GM12872 (cell line): Measurements from ENCODE around the gene AK2.

Experiments used
- TF ChIP-seq, protein P1 (sequence below): IDR thresholded peaks from 3 replicates; pipeline ENCODE4 v1.5.1; 2011; ENCODE audit warnings: low read depth, mild to moderate bottlenecking, low read length, moderate library complexity; ENCODE audit not compliant: insufficient read depth

Gene AK2

GRCh38 chr1:32960819-32961355 is 75.8 kb downstream of the AK2 start:
- TF ChIP-seq, protein P1, sequence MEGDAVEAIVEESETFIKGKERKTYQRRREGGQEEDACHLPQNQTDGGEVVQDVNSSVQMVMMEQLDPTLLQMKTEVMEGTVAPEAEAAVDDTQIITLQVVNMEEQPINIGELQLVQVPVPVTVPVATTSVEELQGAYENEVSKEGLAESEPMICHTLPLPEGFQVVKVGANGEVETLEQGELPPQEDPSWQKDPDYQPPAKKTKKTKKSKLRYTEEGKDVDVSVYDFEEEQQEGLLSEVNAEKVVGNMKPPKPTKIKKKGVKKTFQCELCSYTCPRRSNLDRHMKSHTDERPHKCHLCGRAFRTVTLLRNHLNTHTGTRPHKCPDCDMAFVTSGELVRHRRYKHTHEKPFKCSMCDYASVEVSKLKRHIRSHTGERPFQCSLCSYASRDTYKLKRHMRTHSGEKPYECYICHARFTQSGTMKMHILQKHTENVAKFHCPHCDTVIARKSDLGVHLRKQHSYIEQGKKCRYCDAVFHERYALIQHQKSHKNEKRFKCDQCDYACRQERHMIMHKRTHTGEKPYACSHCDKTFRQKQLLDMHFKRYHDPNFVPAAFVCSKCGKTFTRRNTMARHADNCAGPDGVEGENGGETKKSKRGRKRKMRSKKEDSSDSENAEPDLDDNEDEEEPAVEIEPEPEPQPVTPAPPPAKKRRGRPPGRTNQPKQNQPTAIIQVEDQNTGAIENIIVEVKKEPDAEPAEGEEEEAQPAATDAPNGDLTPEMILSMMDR, result no peak

DNA sequence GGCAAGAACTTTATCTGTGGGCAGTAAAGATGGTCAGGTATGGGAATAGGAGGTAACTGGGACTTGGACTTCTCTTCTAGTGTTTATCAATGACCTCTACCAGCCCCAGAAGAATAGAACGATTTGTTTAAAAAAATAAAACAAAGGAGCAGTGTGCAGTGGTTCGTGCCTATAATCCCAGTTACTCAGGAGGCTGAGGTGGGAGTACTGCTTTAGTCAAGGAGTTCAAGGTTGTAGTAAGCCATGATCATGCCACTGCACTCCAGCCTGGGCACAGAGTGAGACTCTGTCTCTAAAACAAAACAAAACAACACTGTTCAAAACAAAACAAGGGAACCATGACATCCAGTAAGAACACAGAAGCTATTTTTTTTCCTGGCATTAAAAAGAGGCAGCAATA is 76.3 kb downstream of the AK2 start:
- TF ChIP-seq, protein P1, result no peak

DNA sequence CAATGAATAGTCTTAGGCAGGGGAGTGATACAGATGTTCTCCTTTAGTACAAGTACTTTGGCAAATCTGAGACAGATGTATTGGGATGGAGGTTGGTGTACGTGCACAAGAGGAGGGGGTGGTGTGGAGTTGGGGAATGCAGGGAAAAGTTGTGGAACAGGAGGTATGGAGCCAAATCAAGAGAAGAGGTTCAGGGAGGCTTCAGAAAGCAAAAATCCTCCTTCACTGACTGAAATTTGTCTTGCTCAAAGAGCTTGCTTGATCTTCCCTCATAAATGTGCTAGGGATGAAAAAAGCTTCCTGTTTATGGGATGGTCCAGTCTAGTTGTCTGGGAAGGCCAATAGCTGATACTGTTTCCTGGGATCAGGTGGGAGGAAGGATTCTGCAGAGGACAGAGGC is 77.9 kb downstream of the AK2 start:
- TF ChIP-seq, protein P1, result no peak
